Measurements from ENCODE around the gene OR1F1.

OR1F1 gene

DNA sequence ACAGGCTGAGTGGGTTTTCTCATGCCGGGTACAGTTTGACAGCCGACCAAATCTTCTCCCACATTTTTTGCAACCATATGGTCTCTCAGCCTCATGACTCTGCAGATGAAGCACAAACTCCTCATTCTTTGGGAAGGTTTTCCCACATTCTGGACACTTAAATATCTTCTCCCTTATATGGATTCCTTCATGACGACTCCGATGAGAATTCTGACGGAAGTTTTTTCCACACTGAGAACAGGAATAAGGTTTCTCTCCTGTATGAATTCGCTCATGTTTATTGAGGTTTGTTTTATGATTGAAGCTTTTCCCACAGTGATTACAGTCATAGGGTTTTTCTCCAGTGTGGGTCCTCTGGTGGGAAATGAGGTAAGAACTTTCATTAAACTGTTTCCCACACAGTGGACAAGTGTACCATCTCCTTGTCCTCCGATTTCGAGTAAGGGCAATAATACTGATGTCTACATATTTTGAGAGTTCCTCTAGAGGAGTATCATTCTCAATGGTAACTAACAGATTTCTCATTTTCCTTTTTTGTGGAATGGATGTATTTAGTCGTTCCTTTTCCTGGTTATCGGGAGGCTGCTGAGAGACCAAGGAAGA is 36.0 kb downstream of the OR1F1 start:
- TF ChIP-seq GATA3 (IDR thresholded peaks at IDR 0.05; ENCODE audit: low read depth, low read length), result no peak
- TF ChIP-seq GATA2 (IDR thresholded peaks at IDR 0.05; ENCODE audit: low read depth, low read length), result no peak

DNA sequence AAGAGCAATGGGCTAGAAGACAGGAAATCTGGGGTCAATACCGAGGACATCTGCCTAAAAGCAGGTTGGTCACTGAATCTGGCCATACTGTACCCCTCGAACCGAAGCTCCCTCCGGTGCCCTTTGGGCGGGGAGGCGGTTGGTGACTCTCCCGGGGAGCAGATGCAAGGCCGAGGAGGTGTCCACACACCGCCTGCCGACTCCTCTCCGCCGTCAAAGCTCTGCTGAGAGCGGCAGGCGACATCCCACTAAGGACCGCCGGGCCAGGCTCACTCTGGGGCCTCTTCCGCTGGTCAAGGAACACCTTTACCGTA is 46.5 kb downstream of the OR1F1 start:
- TF ChIP-seq GATA3 (IDR thresholded peaks at IDR 0.05; ENCODE audit: low read depth, low read length) (no peak), GATA2 (IDR thresholded peaks at IDR 0.05; ENCODE audit: low read depth, low read length) (no peak)

DNA sequence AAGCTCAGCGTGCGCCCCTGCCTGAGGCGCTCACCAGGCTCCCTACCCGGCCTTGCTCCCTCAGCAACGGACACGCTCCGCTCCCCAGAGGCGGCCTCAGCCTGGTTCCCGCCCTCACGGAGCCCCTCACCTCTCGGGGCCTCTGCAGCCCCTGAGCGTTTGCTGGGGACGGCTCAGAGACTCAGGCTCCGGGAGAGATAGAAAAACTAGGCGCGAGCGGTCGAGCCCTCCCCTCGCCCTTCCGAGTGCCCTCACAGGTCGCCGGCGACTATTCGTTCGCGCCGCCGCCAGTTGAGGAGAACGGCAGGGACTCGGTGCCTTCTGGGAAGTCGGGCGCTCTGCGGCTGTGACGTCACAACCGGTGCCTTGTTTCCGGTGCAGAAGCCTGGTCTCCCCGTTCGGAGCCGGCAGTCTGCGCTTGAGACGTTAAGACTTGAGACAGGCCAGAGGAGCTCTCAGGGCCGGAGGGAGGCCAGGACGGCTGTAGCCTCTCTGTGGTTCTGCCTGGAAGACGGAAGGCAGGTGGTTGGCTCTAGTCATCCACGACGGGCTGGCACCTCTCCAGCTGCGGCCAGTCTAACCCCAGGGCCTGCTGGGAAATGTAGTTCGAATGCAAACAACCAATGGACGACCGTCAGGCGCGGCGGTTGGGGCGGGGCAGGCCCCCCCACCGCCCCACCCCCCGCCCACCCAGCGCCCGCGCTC is 47.0 kb downstream of the OR1F1 start, which contains the start of gene ZNF200:
Gene ZNF200 (minus strand): TSS at position 302 of the 705 bp plus-strand sequence. CDS start 1,403 bp downstream, outside the sequence.
- TF ChIP-seq GATA3 (IDR thresholded peaks at IDR 0.05; ENCODE audit: low read depth, low read length) (no peak), GATA2 (IDR thresholded peaks at IDR 0.05; ENCODE audit: low read depth, low read length) (0 out of 2 replicates have a peak, but pooled peaks have one; percentile 16)

DNA sequence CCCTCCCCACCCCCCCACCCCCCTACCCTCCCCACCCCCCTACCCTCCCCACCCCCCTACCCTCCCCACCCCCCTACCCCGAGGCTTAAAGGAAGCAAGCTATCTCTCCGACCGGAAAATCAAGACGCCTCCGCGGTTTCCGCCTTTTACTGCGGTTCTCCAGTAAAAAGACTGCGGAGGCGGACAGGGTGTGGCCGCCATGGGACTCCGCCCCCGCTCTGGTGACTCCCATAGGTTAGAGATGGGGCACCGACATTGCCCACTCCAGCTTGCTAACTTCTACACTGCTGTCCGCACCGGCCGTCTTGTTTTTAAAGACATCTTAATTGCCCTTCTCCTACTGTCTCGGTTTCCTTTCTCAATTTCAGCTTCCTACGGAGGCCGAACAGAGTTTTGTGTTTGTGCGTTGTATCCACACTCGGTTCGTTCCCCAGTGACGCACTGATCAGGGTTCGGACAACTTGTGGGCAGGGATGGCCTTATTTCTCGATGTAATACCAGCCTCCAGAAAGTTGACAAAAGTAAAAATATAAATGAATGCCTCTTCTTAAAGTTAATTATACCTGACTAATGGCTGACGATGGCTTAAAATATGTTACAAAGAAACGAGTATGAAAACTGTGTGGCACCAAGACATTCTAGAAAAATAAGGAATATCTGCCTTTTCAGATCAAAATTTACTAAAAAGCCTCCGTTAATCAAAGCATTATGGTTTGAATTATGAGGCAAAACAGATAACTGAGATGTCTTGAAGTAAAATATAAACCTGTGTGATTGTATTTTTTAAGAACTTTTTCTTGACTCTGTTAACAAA is 48.1 kb downstream of the OR1F1 start:
- no peak for TF ChIP-seq GATA3 (IDR thresholded peaks at IDR 0.05; ENCODE audit: low read depth, low read length)
- no peak for TF ChIP-seq GATA2 (IDR thresholded peaks at IDR 0.05; ENCODE audit: low read depth, low read length)

DNA sequence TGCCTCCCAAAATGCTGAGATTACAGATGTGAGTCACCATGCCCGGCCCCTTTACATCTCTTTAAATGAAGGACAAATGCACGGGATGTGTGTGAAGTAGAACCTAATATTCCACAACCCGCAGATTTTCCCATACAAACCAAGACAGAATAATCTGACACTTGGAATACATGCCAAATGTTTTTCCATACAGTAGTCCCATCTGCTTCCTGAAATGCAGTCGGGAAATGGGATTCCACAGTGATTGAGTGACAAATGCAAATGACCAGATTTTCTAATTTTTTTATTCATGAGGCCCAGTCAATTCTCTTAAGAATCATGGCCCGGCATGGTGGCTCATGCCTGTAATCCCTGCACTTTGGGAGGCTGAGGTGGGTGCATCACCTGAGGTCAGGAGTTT is 53.8 kb downstream of the OR1F1 start:
- no peak for TF ChIP-seq GATA2 (IDR thresholded peaks at IDR 0.05; ENCODE audit: low read depth, low read length)
- no peak for TF ChIP-seq GATA3 (IDR thresholded peaks at IDR 0.05; ENCODE audit: low read depth, low read length)

DNA sequence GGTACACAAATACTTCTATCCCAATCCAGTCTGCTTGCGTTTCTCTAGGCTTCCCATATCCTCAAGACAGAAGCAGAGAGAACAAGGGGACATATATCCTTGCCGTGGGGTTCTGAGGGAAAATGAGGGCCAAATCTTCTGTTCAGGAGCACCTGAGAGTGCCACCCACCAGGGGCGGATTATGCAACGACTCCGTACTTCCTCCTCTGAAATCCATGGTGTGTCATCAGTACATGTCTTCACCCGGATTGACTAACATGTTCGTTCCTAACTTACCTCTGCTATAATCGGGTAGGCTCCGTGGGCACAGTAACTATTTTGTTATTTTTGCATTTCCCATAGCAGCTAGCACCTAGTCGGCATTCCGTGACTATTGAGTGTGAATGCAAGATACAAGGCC is 54.7 kb downstream of the OR1F1 start:
- TF ChIP-seq GATA3 (IDR thresholded peaks at IDR 0.05; ENCODE audit: low read depth, low read length) (no peak), GATA2 (IDR thresholded peaks at IDR 0.05; ENCODE audit: low read depth, low read length) (no peak)

DNA sequence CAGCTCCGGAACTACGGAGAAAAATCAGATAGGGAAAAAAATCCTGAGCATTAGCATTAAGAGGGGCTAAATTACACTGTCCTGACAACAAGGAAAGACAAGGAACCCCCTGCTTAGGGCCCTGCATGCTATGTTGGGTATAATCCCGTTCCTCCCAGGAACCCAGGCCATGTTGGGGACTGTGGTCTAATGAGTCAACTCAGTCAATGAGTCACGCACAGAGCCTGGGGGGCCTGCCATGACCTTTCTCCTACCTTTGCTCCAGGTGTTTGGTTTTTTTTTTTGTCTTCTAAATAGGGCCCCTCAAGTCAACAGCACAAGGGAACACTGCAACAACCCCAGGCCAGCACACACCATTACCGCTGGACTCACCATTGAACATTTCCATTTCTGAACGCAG is 55.9 kb downstream of the OR1F1 start:
- no peak for TF ChIP-seq GATA2 (IDR thresholded peaks at IDR 0.05; ENCODE audit: low read depth, low read length)
- no peak for TF ChIP-seq GATA3 (IDR thresholded peaks at IDR 0.05; ENCODE audit: low read depth, low read length)

DNA sequence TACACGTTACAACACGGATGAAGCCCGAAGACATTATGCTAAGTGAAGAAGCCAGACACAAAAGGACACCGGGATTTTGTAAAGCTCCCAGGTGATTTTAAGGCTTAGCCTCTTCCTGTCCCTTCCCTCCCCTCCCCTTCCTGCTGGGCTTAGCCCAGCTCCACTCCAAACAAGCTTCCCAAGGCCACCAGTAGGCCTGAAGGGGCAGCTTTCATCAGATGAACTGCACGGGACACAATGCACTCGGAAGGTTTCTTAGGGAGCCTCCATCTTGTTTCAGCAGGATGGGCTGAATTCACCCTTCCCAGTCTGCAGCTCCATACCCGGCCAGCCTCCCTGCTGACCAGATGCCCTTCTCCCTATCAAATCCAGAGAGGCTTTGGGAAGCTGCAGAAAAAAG is 58.0 kb downstream of the OR1F1 start:
- TF ChIP-seq GATA2 (IDR thresholded peaks at IDR 0.05; ENCODE audit: low read depth, low read length), result no peak
- TF ChIP-seq GATA3 (IDR thresholded peaks at IDR 0.05; ENCODE audit: low read depth, low read length), result no peak

DNA sequence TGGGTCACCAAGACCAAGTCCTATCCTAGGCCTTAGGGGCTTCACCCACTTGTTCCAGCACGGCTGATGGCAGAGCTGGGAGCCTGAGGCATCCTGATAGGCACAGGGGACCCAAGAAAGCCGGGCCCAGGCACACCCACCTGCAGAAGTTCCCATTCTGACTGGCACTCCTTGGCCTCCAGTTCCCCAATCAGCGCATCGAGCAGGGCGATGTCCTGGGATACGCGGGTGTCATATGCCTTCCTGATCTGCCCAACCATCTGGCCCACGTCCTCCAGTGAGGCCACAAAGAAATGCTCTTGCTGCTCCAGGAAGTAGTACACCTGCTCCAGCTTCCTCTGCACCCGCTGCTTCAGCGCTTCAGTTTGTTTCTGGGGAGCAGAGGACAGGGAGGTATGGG is 58.9 kb downstream of the OR1F1 start:
- TF ChIP-seq GATA2 (IDR thresholded peaks at IDR 0.05; ENCODE audit: low read depth, low read length) (no peak), GATA3 (IDR thresholded peaks at IDR 0.05; ENCODE audit: low read depth, low read length) (no peak)

DNA sequence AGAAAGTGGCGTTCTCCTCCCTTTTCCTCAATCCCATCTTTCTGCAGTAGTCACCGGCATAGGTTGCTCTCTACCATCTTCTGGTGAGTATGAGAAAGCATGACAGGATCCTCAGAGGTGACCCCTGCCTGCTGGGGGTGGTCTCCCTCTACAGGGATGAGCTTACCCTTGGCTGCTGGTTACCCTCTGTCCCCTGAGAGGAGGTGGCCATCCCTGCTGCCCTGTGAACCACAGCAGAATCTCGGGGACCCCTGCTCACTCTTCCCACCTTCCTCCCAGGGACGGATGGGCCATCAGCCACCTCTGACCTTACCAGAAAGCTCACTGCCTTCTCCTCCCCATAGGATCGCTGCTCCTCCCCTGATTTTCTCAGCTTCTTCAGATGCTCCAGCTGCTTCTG is 60.6 kb downstream of the OR1F1 start:
- TF ChIP-seq GATA3 (IDR thresholded peaks at IDR 0.05; ENCODE audit: low read depth, low read length) (no peak), GATA2 (IDR thresholded peaks at IDR 0.05; ENCODE audit: low read depth, low read length) (no peak)

DNA sequence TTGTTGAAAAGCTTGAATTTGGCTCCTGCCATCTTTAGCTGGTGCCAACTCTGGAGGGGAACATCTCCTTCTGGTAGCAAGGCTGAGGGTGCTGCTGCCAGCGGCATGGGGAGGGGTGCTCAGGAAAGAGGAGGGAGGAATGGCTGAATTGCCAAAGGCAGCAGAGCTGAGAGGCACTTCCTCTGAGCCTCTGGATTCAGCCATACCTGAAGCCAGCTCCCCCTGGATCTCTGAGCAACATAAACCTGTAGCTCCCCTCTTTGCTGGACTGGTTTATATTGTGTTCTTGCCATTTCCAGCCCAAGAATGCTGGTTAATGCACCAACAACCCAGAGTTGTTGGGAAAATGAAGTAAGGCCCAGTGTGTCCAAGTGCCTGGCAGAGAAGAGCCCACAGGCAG is 61.0 kb downstream of the OR1F1 start:
- TF ChIP-seq GATA2 (IDR thresholded peaks at IDR 0.05; ENCODE audit: low read depth, low read length), result no peak
- TF ChIP-seq GATA3 (IDR thresholded peaks at IDR 0.05; ENCODE audit: low read depth, low read length), result no peak

DNA sequence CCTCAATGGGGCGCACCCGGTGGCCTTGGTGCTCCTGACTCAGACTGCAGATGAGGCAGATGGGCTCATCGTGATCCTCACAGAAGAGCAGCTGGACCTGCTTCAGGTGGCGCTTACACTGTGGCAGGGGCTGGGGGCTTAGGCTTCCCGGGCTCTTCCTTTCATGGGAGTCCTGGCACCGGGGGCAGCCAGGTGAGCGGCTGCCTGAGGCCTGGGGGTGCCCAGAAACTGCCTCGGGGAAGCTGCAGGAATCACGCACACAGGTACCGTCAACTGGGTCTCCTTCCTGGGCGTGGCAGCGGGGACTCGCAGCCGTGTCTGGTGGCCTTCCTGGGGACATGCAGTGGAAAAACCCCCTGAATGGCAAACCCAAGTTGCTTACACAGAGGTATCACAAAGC is 61.4 kb downstream of the OR1F1 start:
- TF ChIP-seq GATA3 (IDR thresholded peaks at IDR 0.05; ENCODE audit: low read depth, low read length) (no peak), GATA2 (IDR thresholded peaks at IDR 0.05; ENCODE audit: low read depth, low read length) (no peak)

DNA sequence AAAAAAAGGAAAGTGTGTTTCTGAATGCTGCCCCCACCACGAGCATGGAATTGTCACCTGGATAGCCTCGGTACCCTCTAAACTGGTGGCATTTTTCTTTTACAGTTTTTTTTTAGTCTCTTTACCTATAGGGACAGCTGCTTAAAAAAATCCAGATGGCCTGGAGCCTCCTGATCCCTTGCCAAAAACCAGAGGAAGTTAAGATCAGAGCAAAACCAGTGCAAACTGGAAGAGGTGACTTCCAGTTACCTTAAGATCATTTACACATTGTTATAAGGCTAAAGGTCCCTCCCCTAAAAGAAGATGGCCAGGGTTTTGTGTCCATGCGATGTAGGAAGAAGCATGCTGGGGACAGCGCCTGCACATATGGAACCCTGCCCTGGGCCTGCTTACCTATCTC is 65.0 kb downstream of the OR1F1 start:
- no peak for TF ChIP-seq GATA3 (IDR thresholded peaks at IDR 0.05; ENCODE audit: low read depth, low read length)
- TF ChIP-seq GATA2 (IDR thresholded peaks at IDR 0.05; ENCODE audit: low read depth, low read length), result no peak

DNA sequence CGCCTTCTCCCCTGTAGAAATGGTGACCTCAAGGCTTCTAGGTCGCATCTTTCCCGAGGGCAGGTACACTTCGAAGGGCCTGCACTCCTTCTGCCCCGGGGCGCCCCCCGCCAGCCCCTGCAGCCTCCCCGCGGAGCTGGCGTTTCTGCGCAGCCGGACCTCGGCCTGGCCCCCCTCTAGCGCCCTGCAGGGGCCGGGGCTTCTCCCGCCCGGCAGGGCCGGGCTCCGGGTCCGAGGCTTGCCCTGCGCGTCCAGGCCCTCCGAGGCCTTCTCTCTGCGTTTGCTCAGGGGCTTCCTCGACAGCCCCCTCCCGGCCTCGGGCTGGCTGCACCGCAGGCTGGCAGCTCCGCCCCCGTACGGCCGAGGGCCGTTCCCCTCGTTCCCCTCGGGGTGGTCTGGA is 66.3 kb downstream of the OR1F1 start:
- TF ChIP-seq GATA3 (IDR thresholded peaks at IDR 0.05; ENCODE audit: low read depth, low read length), result no peak

Measured in SH-SY5Y (cell line).